D721Med (cell line): ENCODE results near the gene AKT3.

ENCODE experiments used
- DNase-seq: peaks from one replicate; pipeline ENCODE4 v3.0.0; 2011; ENCODE audit warnings: low spot score; ENCODE audit not compliant: insufficient read length
- FAIRE-seq: peaks from 2 replicates; lab custom pipeline; 2011; peaks lifted over from hg19 to GRCh38; lab: Jason Lieb, UNC
- TF ChIP-seq, protein P1 (sequence below): IDR thresholded peaks from 2 replicates; pipeline ENCODE4 v1.5.1; 2012; ENCODE audit warnings: mild to moderate bottlenecking, control low read depth; ENCODE audit not compliant: insufficient read depth; ENCODE audit errors: missing control alignments

AKT3 gene

GRCh38 chr1:243748227-243748626 lies 101.8 kb downstream of the AKT3 start:
- DNase-seq, result no peak
- TF ChIP-seq, protein P1, sequence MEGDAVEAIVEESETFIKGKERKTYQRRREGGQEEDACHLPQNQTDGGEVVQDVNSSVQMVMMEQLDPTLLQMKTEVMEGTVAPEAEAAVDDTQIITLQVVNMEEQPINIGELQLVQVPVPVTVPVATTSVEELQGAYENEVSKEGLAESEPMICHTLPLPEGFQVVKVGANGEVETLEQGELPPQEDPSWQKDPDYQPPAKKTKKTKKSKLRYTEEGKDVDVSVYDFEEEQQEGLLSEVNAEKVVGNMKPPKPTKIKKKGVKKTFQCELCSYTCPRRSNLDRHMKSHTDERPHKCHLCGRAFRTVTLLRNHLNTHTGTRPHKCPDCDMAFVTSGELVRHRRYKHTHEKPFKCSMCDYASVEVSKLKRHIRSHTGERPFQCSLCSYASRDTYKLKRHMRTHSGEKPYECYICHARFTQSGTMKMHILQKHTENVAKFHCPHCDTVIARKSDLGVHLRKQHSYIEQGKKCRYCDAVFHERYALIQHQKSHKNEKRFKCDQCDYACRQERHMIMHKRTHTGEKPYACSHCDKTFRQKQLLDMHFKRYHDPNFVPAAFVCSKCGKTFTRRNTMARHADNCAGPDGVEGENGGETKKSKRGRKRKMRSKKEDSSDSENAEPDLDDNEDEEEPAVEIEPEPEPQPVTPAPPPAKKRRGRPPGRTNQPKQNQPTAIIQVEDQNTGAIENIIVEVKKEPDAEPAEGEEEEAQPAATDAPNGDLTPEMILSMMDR, result no peak
- no peak for FAIRE-seq

DNA sequence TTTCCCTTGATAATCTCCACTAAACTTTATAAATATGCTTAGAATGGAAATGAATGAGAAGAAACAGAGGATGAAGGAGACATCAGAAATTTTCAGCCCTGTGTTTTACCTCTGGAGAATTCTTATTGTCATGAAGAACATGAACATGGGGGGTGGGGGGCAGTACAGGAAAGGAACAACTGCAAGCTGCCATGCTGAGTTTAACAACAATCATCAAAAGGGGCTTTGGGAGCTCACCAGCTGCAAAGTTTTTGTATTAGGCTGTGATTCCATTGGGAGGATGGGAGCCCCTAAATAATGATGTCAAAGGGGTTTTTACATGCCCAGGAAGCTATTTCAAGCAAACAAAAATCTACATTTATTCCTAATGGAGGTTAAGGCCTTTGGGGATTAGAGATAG lies 103.3 kb downstream of the AKT3 start:
- FAIRE-seq, result no peak
- TF ChIP-seq, protein P1, result no peak

GRCh38 chr1:243745356-243745755 lies 104.7 kb downstream of the AKT3 start:
- DNase-seq (no peak), FAIRE-seq (no peak)
- TF ChIP-seq, protein P1, result no peak

More for the DNA sequence above, 103.3 kb downstream of the AKT3 start:
- DNase-seq, result no peak

DNA sequence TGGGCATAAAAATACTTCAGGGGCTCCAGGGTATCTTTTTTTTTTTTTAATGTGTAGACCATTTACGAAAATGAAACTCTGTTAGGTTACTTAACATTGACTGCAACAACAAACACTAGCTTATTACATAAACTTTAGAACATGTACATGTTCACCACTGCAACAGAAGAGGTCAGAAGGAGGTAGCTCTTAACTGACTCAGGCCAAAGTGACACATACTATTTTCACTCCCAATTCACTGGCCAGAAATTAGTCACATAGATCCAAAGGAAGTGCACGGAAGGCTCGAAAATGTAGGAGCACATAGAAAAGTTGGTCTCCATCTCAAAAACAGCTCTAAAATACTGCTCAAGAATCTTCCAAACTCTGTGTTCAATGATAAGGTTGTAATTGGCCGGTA lies 107.2 kb downstream of the AKT3 start:
- FAIRE-seq, result no peak
- TF ChIP-seq, protein P1, result no peak
- DNase-seq, result no peak

- FAIRE-seq (peak; percentile 21), DNase-seq (no peak)
- TF ChIP-seq, protein P1, result no peak
These were observed 109.6 kb downstream of the AKT3 start for GRCh38 chr1:243740255-243740999.

DNA sequence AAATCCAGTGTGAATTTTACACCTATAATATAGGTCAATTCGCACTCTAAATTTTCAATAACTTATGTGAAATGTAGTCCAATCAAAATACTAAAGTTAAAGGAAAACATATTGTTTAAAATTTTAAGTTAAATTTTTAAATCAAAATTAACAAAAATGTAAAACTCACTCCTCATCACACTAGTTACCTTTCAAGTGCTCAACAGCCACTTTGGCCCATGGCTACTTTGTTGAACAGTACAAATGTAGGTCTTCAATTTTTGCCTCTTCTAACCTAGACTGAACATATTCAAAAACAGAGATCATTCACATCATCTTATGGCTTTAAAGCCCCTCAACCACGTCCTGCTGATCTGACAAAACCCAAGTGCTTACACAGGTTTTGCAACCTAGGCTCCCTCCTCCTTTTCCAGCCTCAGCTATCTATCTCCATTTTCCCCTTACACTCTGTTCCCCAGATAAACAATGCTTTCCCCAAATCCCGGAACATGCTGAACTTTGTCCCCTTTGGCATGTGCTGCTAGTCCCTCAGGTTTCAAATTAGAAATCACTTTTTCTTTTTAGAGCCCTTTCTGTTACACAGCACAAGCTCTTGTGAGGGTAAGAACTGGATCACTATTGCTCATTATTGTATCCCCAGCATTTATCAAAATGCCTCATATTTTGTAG lies 110.6 kb downstream of the AKT3 start:
- TF ChIP-seq, protein P1, result no peak
- DNase-seq (no peak), FAIRE-seq (peak; percentile 21)

DNA sequence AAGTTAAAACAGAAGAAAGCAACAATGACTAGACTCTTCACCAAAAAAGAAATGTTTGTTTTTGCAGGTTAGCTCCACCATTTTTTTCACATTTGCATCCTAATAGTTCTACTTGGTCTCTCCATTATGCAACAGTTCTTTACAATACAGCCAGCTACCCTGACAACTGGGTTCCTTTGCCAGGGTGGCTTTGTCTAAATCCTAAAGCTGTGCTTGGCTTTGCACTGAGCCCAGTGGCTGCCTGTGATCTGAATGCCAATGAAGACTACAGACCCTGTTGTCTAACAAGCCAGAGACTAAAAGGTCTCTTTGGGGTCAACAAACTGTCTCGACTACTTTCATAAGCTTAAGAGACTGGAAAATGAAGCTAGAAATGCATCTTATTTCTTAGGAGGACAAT lies 112.0 kb downstream of the AKT3 start:
- TF ChIP-seq, protein P1, result no peak
- FAIRE-seq, result peak; percentile 21
- no peak for DNase-seq
